Left ventricle myocardium superior (tissue), 1 donor: Measurements from ENCODE around the gene CHERP. TPM values are rescaled to one million over a fixed set of nuclear protein-coding genes. Genes with fewer than 3 reads are reported as not detected.

Experiments
- total RNA-seq: library from RNA; stranded (reverse); fragmentation: NEBNext Ultra II Directional; extraction: Animal tissue kit (Norgen Biotek cat#: 25700); gene quantifications from one replicate; pipeline ENCODE4 v1.2.1, GENCODE V29; 2021
- donor health status: DM: no; HTN: yes; CAD: no; lungs with severe emphysema.

The CHERP gene
- total RNA-seq, 1 donor from 2014 or later = 19.1 TPM

Other genes with a start within 250 kb of the CHERP start
- 72.1 TPM for gene KLF2, start 217.6 kb downstream of the CHERP start, total RNA-seq
- gene EPS15L1, start 70.5 kb downstream of the CHERP start, total RNA-seq = 81.2 TPM
- gene CALR3, start 46.3 kb downstream of the CHERP start, total RNA-seq = not detected
- gene C19orf44, start 46.0 kb downstream of the CHERP start, total RNA-seq = 4.3 TPM
- 22.9 TPM for gene SLC35E1, start 30.0 kb upstream of the CHERP start, total RNA-seq
- gene MED26, start 85.8 kb upstream of the CHERP start, total RNA-seq = 4.9 TPM
- gene SMIM7, start 117.7 kb upstream of the CHERP start, total RNA-seq = 32.5 TPM
- 50.5 TPM for gene TMEM38A, start 118.7 kb upstream of the CHERP start, total RNA-seq
- not detected for gene NWD1, start 177.4 kb upstream of the CHERP start, total RNA-seq